OCI-LY7 (cell line): ENCODE data around the gene MPZ. TPM values are rescaled to one million over a fixed set of nuclear protein-coding genes. Genes with fewer than 3 reads are reported as not detected.

Experiments used
- BruUV-seq: library from RNA; stranded (reverse); fragments of 400-500 nt; replicated peaks from 2 replicates; lab custom pipeline; 2021; lab: Mats Ljungman, UMichigan
- CTCF ChIA-PET: fragments of 300-600 bp; sonication (Branson Sonifier 250); formaldehyde crosslinking; loops from one replicate; lab custom pipeline; 2022; ENCODE audit warnings: antibody characterized with exemption; ENCODE audit not compliant: unreplicated experiment; lab: Charles Lee
- POLR2A ChIA-PET: fragments of 300-600 bp; sonication (Branson Sonifier 250); formaldehyde crosslinking; loops from one replicate; lab custom pipeline; 2022; ENCODE audit warnings: antibody characterized with exemption; lab: Charles Lee
- DNase-seq: peaks from one replicate; pipeline ENCODE4 v3.0.0-alpha.2; 2015; ENCODE audit warnings: low spot score
- H2AFZ ChIP-seq: fragments of 200-600 bp; sonication (generic), shearing (Covaris generic); 2 replicates; pipeline ENCODE4 v1.6.1; 2014; ENCODE audit warnings: mild to moderate bottlenecking, antibody characterized with exemption, low read length, moderate library complexity
- H3K27ac ChIP-seq: fragments of 200-600 bp; sonication (generic); 2 replicates; pipeline ENCODE4 v1.5.1; 2014; ENCODE audit warnings: mixed run types, low read depth, mild to moderate bottlenecking, moderate library complexity, low read length, inconsistent platforms; ENCODE audit not compliant: poor library complexity, severe bottlenecking
- H3K36me3 ChIP-seq: fragments of 200-600 bp; sonication (generic); 2 replicates; pipeline ENCODE4 v1.6.1; 2014; ENCODE audit warnings: mild to moderate bottlenecking, antibody characterized with exemption, low read length, moderate library complexity, mixed read lengths; ENCODE audit not compliant: insufficient read depth
- H3K4me1 ChIP-seq: fragments of 200-600 bp; sonication (generic); 2 replicates; pipeline ENCODE4 v1.5.1; 2014; ENCODE audit warnings: mild to moderate bottlenecking, low read length; ENCODE audit not compliant: insufficient read depth, poor library complexity, severe bottlenecking
- H3K4me2 ChIP-seq: fragments of 200-600 bp; sonication (generic); 2 replicates; pipeline ENCODE4 v1.6.1; 2014; ENCODE audit warnings: mild to moderate bottlenecking, low read length
- H3K4me3 ChIP-seq: fragments of 200-600 bp; sonication (generic); 2 replicates; pipeline ENCODE4 v1.5.1; 2014; ENCODE audit warnings: mild to moderate bottlenecking, low read depth, low read length; ENCODE audit not compliant: poor library complexity, severe bottlenecking
- H3K79me2 ChIP-seq: fragments of 200-600 bp; sonication (generic); 2 replicates; pipeline ENCODE4 v1.6.1; 2016; ENCODE audit warnings: low read depth, mild to moderate bottlenecking, low read length, moderate library complexity, mixed read lengths; ENCODE audit not compliant: insufficient read depth
- H3K9me2 ChIP-seq: fragments of 200-600 bp; sonication (generic); 2 replicates; pipeline ENCODE4 v1.6.1; 2016; ENCODE audit warnings: mild to moderate bottlenecking, low read length, mixed read lengths; ENCODE audit not compliant: insufficient read depth
- H3K9me3 ChIP-seq: fragments of 200-600 bp; sonication (generic); 2 replicates; pipeline ENCODE4 v1.6.1; 2014; ENCODE audit warnings: mild to moderate bottlenecking, mixed run types, low read length, mixed read lengths
- H4K20me1 ChIP-seq: fragments of 200-600 bp; sonication (generic); 2 replicates; pipeline ENCODE4 v1.6.1; 2014; ENCODE audit warnings: mild to moderate bottlenecking, antibody characterized with exemption, low read length, moderate library complexity, mixed read lengths; ENCODE audit not compliant: insufficient read depth
- CTCF ChIP-seq: fragments of 200-600 bp; sonication (generic); conservative IDR thresholded peaks from 2 replicates; pipeline ENCODE4 v1.5.1; 2014; ENCODE audit warnings: mild to moderate bottlenecking, antibody characterized with exemption, low read length, moderate library complexity, mixed read lengths
- EZH2phosphoT487 ChIP-seq: fragments of 200-600 bp; sonication (generic); IDR thresholded peaks from 2 replicates; pipeline ENCODE4 v1.6.1; 2018; ENCODE audit warnings: low read depth, borderline replicate concordance, mild to moderate bottlenecking, mixed run types, antibody characterized with exemption, low read length, moderate library complexity, mixed read lengths
- intact Hi-C: fragments of 100-400 bp; cut with micrococcal nuclease; formaldehyde crosslinking; loops from one replicate; pipeline ENCODE4 v1.10.0; 2022; ENCODE audit not compliant: unreplicated experiment
- total RNA-seq, 2 experiments: library from RNA; depleted of rRNA in 1 of 2; stranded (reverse); fragments of >200 nt in 1 of 2; shearing (Covaris generic) in 1 of 2; gene quantifications; 2 replicates each; pipeline ENCODE4 v1.2.3, GENCODE V29; 2014 to 2022

The MPZ gene
- total RNA-seq, 2 experiments from 2014 or later, result 4.5 to 9.0 TPM

GRCh38 chr1:161304927-161305866 lies 4.6 kb downstream of the MPZ start:
- Histone ChIP-seq H3K36me3 (no peaks in the 10 kb centered on the region), H3K79me2 (peaks cover 18% of the 10 kb centered on the region; the same call in 1 of the 2 replicates), H3K4me2 (peak overlapping the region; percentile 89), H3K4me3 (peak overlapping the region; percentile 76), H3K9me3 (no peaks in the 10 kb centered on the region), H2AFZ (peak overlapping the region; percentile 62; the same call in 1 of the 2 replicates), H3K9me2 (no peaks in the 10 kb centered on the region), H4K20me1 (no peaks in the 10 kb centered on the region), H3K27ac (peak overlapping the region; percentile 47), H3K4me1 (peaks cover 28% of the 10 kb centered on the region)
- BruUV-seq, result no TSS peak
- ChIA-PET CTCF (interaction anchor here (0.6 to 1.4 kb wide), 7 partner anchors 9 to 256 kb away, joined by 3 to 7 read pairs (median 3); partner anchors contain the start of genes SDHC and TOMM40L), POLR2A (interaction anchor here (1.0 to 3.3 kb wide), 6 partner anchors 9 to 197 kb away, joined by 3 to 15 read pairs (median 6); partner anchors contain the start of genes CFAP126 and SDHC)
- intact Hi-C loops, result loop anchor here (5.0 kb wide), 1 partner anchor 77 kb away; no protein-coding TSS in a partner anchor
- TF ChIP-seq CTCF, result no peak
- TF ChIP-seq EZH2phosphoT487, result no peak
- DNase-seq, result peak; percentile 10

GRCh38 chr1:161300478-161300877 lies 9.3 kb downstream of the MPZ start:
- H3K4me2 ChIP-seq, result no peak overlapping the region

More at GRCh38 chr1:161300478-161300877, 9.3 kb downstream of the MPZ start:
- no peak overlapping the region for H2AFZ ChIP-seq
- H3K27ac ChIP-seq, result no peak overlapping the region
- H3K9me3 ChIP-seq, result no peaks in the 10 kb centered on the region
- TF ChIP-seq CTCF, result no peak
- DNase-seq, result no peak
- H3K9me2 ChIP-seq, result no peaks in the 10 kb centered on the region
- no peak overlapping the region for H3K4me3 ChIP-seq
- CTCF ChIA-PET, result no interaction called here
- H3K79me2 ChIP-seq, result peaks cover 18% of the 10 kb centered on the region; the same call in 1 of the 2 replicates
- POLR2A ChIA-PET, result no interaction called here
- BruUV-seq, result no TSS peak
- intact Hi-C loops, result no loop called here
- H3K36me3 ChIP-seq, result no peaks in the 10 kb centered on the region
- no peaks in the 10 kb centered on the region for H4K20me1 ChIP-seq
- peaks cover 14% of the 10 kb centered on the region for H3K4me1 ChIP-seq
